Aorta (tissue), 4 donors: ENCODE measurements around the gene TMEM26. TPM values are rescaled to one million over a fixed set of nuclear protein-coding genes. Genes with fewer than 3 reads are reported as not detected.

ENCODE experiments used
- polyA plus RNA-seq, 2 donors: library from polyadenylated mRNA; stranded (reverse); fragments of 200-250 nt; gene quantifications; one replicate each; pipeline ENCODE4 v1.2.3, GENCODE V29; 2013
- total RNA-seq, 2 donors: library from RNA; stranded (reverse); fragmentation: NEBNext Ultra II Directional; extraction: Animal tissue kit (Norgen Biotek cat#: 25700); gene quantifications; one replicate each; pipeline ENCODE4 v1.2.1, GENCODE V29; 2021
- donor health status: healthy with polysubstance abuse.
- donor health status: Bipolar disorder and iron deficiency.
- donor health status: DM: no; HTN: no; CAD: no.
- donor health status: DM: yes; HTN: yes; CAD: no.

The TMEM26 gene
- total and polyA plus RNA-seq, 4 donors: 0.25 to 1.3 (median 0.58) TPM

Other genes with a start within 250 kb of the TMEM26 start
- under 1 TPM in 1 of 2 donors, not detected in 1; 0.26 TPM for gene CABCOCO1, start 209.5 kb upstream of the TMEM26 start, total RNA-seq
- gene CABCOCO1, start 209.5 kb upstream of the TMEM26 start, polyA plus RNA-seq: 10 to 100 TPM in 1 of 2 donors, 1 to 10 TPM in 1; 2.4 to 11.1 TPM